Activated CD4-positive, alpha-beta T cell treated with anti-CD3 and anti-CD28 coated beads, Interleukin-2, amount 50 U/mL, for 4 hours (primary cell): ENCODE results near the gene IGFBP3.

ENCODE experiments used
- DNase-seq, 2 experiments: peaks; one replicate each; pipeline ENCODE4 v3.0.0-alpha.2; 2020

Gene IGFBP3

GRCh38 chr7:45872116-45873034 lies 48.7 kb downstream of the IGFBP3 start:
- DNase-seq: no peak

GRCh38 chr7:45869426-45869825 lies 51.6 kb downstream of the IGFBP3 start:
- DNase-seq: no peak

DNA sequence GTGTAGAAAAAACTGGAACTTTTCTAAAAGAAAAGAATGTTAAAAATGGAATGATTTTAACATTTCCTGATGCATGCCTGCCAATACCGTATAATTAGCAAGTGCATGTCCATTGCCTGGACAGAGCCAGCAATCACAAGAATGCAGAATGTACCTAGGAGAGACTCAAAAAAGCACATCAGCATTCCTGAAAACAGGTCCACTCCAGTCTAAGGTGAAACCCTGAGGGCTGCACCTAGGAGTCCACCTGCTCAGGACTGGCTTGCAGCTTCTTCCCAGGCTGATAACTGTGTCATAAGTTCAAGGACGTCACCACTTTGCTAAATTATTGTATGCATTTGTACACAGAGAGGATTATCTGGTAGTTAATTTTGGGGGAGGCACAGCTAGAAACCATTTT lies 53.6 kb downstream of the IGFBP3 start:
- no peak for DNase-seq

DNA sequence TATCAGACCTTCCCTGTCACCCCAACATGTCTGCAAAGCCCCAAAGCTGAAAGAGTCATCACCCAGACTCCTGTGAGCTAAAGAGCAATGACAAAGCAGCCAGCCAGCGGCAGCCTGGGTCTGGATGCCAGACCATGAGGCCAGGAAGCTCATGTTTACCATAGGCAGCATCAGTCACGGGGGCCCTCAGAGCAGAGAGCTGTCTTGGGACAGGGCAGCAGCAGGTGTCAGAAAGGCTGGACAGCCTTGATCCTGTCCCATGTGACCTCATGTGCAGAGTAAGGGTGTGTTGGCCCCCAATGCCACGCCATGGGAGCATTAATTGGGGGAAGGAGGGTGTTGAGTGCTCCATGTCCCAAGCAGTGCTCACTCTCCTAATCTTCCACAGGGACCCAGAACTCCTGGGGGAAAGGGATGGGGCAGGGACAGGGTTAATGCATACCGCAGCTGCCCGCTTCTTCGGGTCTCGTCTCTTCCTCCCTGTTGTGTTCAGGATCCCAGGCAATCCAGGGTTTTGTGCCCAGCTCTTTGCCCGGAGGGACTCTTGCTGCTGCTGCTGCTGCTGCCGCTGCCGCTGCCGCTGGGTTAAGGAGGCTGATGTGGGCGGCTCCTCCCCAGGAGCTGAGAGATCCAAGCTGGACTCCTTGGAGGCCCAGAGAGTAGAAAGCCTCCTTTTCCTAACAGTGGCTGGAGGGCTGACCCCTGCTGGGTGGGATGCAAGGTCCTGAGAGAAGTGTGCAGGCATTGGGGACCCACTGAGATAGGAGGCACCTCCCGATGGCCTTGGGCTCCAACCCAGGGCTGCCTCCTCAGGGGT lies 55.3 kb downstream of the IGFBP3 start:
- DNase-seq: no peak

- DNase-seq: no peak
Measured at GRCh38 chr7:45863715-45864114, 57.4 kb downstream of the IGFBP3 start.
